ENCODE data around the gene COQ8B. TPM values are rescaled to one million over a fixed set of nuclear protein-coding genes. Genes with fewer than 3 reads are reported as not detected.

Gene COQ8B
- total and polyA plus RNA-seq, 5 donors from 2014 or later, result 10.6 to 32.4 (median 14.7) TPM

- Histone ChIP-seq H3K4me3 (ENCODE audit: low read depth, low read length) (peak overlapping the region; percentile 13), H3K4me1 (ENCODE audit: control insufficient read depth, insufficient read depth, low read length, poor library complexity, severe bottlenecking) (peaks cover 47% of the 10 kb centered on the region), H3K27ac (ENCODE audit: insufficient read depth, low read length, poor library complexity, severe bottlenecking) (no peak overlapping the region), H3K27me3 (ENCODE audit: control insufficient read depth, insufficient read depth, low read length) (no peaks in the 10 kb centered on the region), H3K36me3 (ENCODE audit: control insufficient read depth, insufficient read depth, low read length) (peaks cover 4% of the 10 kb centered on the region), H3K9me3 (ENCODE audit: control insufficient read depth in 2 of 2, low read length in 2 of 2) (no peaks in the 10 kb centered on the region)
- peak overlapping the region; percentile 57 to 98 (median 77) for H3K4me3 Mint-ChIP-seq
- H3K4me1 Mint-ChIP-seq, result peaks cover 11 to 75% (median 43%) of the 10 kb centered on the region in 4 donors
- no peaks in the 10 kb centered on the region for H3K9me3 Mint-ChIP-seq
- no peak for ATAC-seq (ENCODE audit: low read depth in 2 of 2)
- H3K27ac Mint-ChIP-seq, result peak overlapping the region; percentile 20 to 52 (median 26)
- H3K27me3 Mint-ChIP-seq, result no peaks in the 10 kb centered on the region
- DNase-seq, result no peak
- H3K36me3 Mint-ChIP-seq, result peaks cover 15% of the 10 kb centered on the region
These were observed 2.8 kb upstream of the COQ8B start for GRCh38 chr19:40719414-40719894.

GRCh38 chr19:40718774-40719391 is 2.2 kb upstream of the COQ8B start:
- no peak for ATAC-seq (ENCODE audit: low read depth in 2 of 2)
- Mint-ChIP-seq H3K36me3 (peaks cover 12% of the 10 kb centered on the region), H3K4me1 (peaks cover 11 to 77% (median 42%) of the 10 kb centered on the region in 4 donors), H3K4me3 (peak overlapping the region; percentile 92 to 100 (median 96)), H3K27ac (peak overlapping the region in 2 of 3 donors; percentile 48 to 92), H3K9me3 (no peaks in the 10 kb centered on the region), H3K27me3 (no peaks in the 10 kb centered on the region)
- Histone ChIP-seq H3K4me1 (ENCODE audit: control insufficient read depth, insufficient read depth, low read length, poor library complexity, severe bottlenecking) (peaks cover 52% of the 10 kb centered on the region), H3K27ac (ENCODE audit: insufficient read depth, low read length, poor library complexity, severe bottlenecking) (no peak overlapping the region), H3K36me3 (ENCODE audit: control insufficient read depth, insufficient read depth, low read length) (peaks cover 3% of the 10 kb centered on the region), H3K9me3 (ENCODE audit: control insufficient read depth in 2 of 2, low read length in 2 of 2) (no peaks in the 10 kb centered on the region), H3K4me3 (ENCODE audit: low read depth, low read length) (peak overlapping the region; percentile 85), H3K27me3 (ENCODE audit: control insufficient read depth, insufficient read depth, low read length) (no peaks in the 10 kb centered on the region)
- DNase-seq, result peak in 1 of 3 donors; percentile 15

GRCh38 chr19:40717880-40718773 is 1.4 kb upstream of the COQ8B start:
- H3K36me3 ChIP-seq (ENCODE audit: control insufficient read depth, insufficient read depth, low read length), result no peaks in the 10 kb centered on the region
- no peak for ATAC-seq (ENCODE audit: low read depth in 2 of 2)
- no peaks in the 10 kb centered on the region for H3K27me3 ChIP-seq (ENCODE audit: control insufficient read depth, insufficient read depth, low read length)
- Mint-ChIP-seq H3K9me3 (no peaks in the 10 kb centered on the region), H3K36me3 (peaks cover 9% of the 10 kb centered on the region), H3K4me3 (peak overlapping the region; percentile 92 to 100 (median 96)), H3K27me3 (no peaks in the 10 kb centered on the region), H3K4me1 (peaks cover 11 to 77% (median 41%) of the 10 kb centered on the region in 4 donors), H3K27ac (peak overlapping the region in 2 of 3 donors; percentile 87 to 92)
- no peak for DNase-seq
- H3K9me3 ChIP-seq (ENCODE audit: control insufficient read depth in 2 of 2, low read length in 2 of 2), result no peaks in the 10 kb centered on the region
- peak overlapping the region; percentile 85 for H3K4me3 ChIP-seq (ENCODE audit: low read depth, low read length)
- peaks cover 55% of the 10 kb centered on the region for H3K4me1 ChIP-seq (ENCODE audit: control insufficient read depth, insufficient read depth, low read length, poor library complexity, severe bottlenecking)
- peak overlapping the region; percentile 94 for H3K27ac ChIP-seq (ENCODE audit: insufficient read depth, low read length, poor library complexity, severe bottlenecking)

GRCh38 chr19:40717325-40717879 is 716 bp upstream of the COQ8B start:
- ATAC-seq (ENCODE audit: low read depth in 2 of 2) (no peak), DNase-seq (peak in 1 of 3 donors; percentile 16)
- H3K9me3 ChIP-seq (ENCODE audit: control insufficient read depth in 2 of 2, low read length in 2 of 2), result no peaks in the 10 kb centered on the region
- Mint-ChIP-seq H3K36me3 (peaks cover 8% of the 10 kb centered on the region), H3K27ac (peak overlapping the region in 2 of 3 donors; percentile 69 to 92), H3K27me3 (no peaks in the 10 kb centered on the region), H3K9me3 (no peaks in the 10 kb centered on the region), H3K4me1 (peaks cover 11 to 78% (median 40%) of the 10 kb centered on the region in 4 donors), H3K4me3 (peak overlapping the region; percentile 80 to 98 (median 88))
- no peaks in the 10 kb centered on the region for H3K36me3 ChIP-seq (ENCODE audit: control insufficient read depth, insufficient read depth, low read length)
- H3K4me3 ChIP-seq (ENCODE audit: low read depth, low read length), result peak overlapping the region; percentile 85
- H3K27ac ChIP-seq (ENCODE audit: insufficient read depth, low read length, poor library complexity, severe bottlenecking), result peak overlapping the region; percentile 94
- no peaks in the 10 kb centered on the region for H3K27me3 ChIP-seq (ENCODE audit: control insufficient read depth, insufficient read depth, low read length)
- peaks cover 55% of the 10 kb centered on the region for H3K4me1 ChIP-seq (ENCODE audit: control insufficient read depth, insufficient read depth, low read length, poor library complexity, severe bottlenecking)

GRCh38 chr19:40716031-40716481 is 630 bp downstream of the COQ8B start:
- Histone ChIP-seq H3K9me3 (ENCODE audit: control insufficient read depth in 2 of 2, low read length in 2 of 2) (no peaks in the 10 kb centered on the region), H3K27ac (ENCODE audit: insufficient read depth, low read length, poor library complexity, severe bottlenecking) (peak overlapping the region; percentile 94), H3K4me1 (ENCODE audit: control insufficient read depth, insufficient read depth, low read length, poor library complexity, severe bottlenecking) (peaks cover 55% of the 10 kb centered on the region), H3K27me3 (ENCODE audit: control insufficient read depth, insufficient read depth, low read length) (no peaks in the 10 kb centered on the region), H3K4me3 (ENCODE audit: low read depth, low read length) (peak overlapping the region; percentile 92), H3K36me3 (ENCODE audit: control insufficient read depth, insufficient read depth, low read length) (no peaks in the 10 kb centered on the region)
- Mint-ChIP-seq H3K4me3 (peak overlapping the region; percentile 91 to 95 (median 94)), H3K27me3 (no peaks in the 10 kb centered on the region), H3K27ac (peak overlapping the region; percentile 95 to 99 (median 97)), H3K9me3 (no peaks in the 10 kb centered on the region), H3K4me1 (peaks cover 11 to 77% (median 37%) of the 10 kb centered on the region in 4 donors), H3K36me3 (peaks cover 15% of the 10 kb centered on the region)
- no peak for ATAC-seq (ENCODE audit: low read depth in 2 of 2)
- DNase-seq, result peak; percentile 2 to 48 (median 35)

GRCh38 chr19:40714441-40715299 is 2.0 kb downstream of the COQ8B start:
- peaks cover 55% of the 10 kb centered on the region for H3K4me1 ChIP-seq (ENCODE audit: control insufficient read depth, insufficient read depth, low read length, poor library complexity, severe bottlenecking)
- H3K27me3 Mint-ChIP-seq, result no peaks in the 10 kb centered on the region
- DNase-seq, result peak; percentile 92 to 94 (median 94)
- H3K27ac Mint-ChIP-seq, result peak overlapping the region; percentile 92 to 97 (median 95)
- no peaks in the 10 kb centered on the region for H3K27me3 ChIP-seq (ENCODE audit: control insufficient read depth, insufficient read depth, low read length)
- peaks cover 8% of the 10 kb centered on the region for H3K36me3 Mint-ChIP-seq
- peak; percentile 79 to 81 for ATAC-seq (ENCODE audit: low read depth in 2 of 2)
- peak overlapping the region; percentile 94 for H3K27ac ChIP-seq (ENCODE audit: insufficient read depth, low read length, poor library complexity, severe bottlenecking)
- H3K4me3 Mint-ChIP-seq, result peak overlapping the region; percentile 91 to 95 (median 94)
- H3K9me3 Mint-ChIP-seq, result no peaks in the 10 kb centered on the region
- H3K4me1 Mint-ChIP-seq, result peaks cover 4 to 63% (median 30%) of the 10 kb centered on the region in 4 donors
- H3K9me3 ChIP-seq (ENCODE audit: control insufficient read depth in 2 of 2, low read length in 2 of 2), result no peaks in the 10 kb centered on the region
- peak overlapping the region; percentile 92 for H3K4me3 ChIP-seq (ENCODE audit: low read depth, low read length)
- peaks cover 7% of the 10 kb centered on the region for H3K36me3 ChIP-seq (ENCODE audit: control insufficient read depth, insufficient read depth, low read length)
